Caco-2 (cell line): ENCODE data around the gene BANK1. TPM values are rescaled to one million over a fixed set of nuclear protein-coding genes. Genes with fewer than 3 reads are reported as not detected.

Experiments
- BruUV-seq: library from RNA; stranded (reverse); fragments of 400-500 nt; replicated peaks from 2 replicates; lab custom pipeline; 2021; lab: Mats Ljungman, UMichigan
- CTCF ChIA-PET: fragments of 300-600 bp; sonication (Branson Sonifier 250); formaldehyde crosslinking; loops from one replicate; lab custom pipeline; 2022; ENCODE audit warnings: antibody characterized with exemption; lab: Charles Lee
- POLR2A ChIA-PET: fragments of 300-600 bp; sonication (Branson Sonifier 250); formaldehyde crosslinking; loops from one replicate; lab custom pipeline; 2022; ENCODE audit warnings: antibody characterized with exemption; lab: Charles Lee
- DNase-seq, 2 experiments: peaks; one replicate each; pipeline versions ENCODE4 v3.0.0 to v3.0.0-alpha.2; 2020 to 2022
- H3K27me3 ChIP-seq: replicated peaks from 2 replicates; pipeline ENCODE4 v1.6.0; 2011; ENCODE audit warnings: low read length; ENCODE audit not compliant: control insufficient read depth, insufficient read depth
- H3K36me3 ChIP-seq: 2 replicates; pipeline ENCODE4 v1.5.1; 2011; ENCODE audit warnings: low read length; ENCODE audit not compliant: control insufficient read depth, insufficient read depth
- H3K4me1 ChIP-seq: fragments of 250-450 bp; sonication (Bioruptor Pico); 2 replicates; pipeline ENCODE4 v1.5.1; 2020; ENCODE audit warnings: mild to moderate bottlenecking
- H3K4me3 ChIP-seq: 2 replicates; pipeline ENCODE4 v1.5.1; 2011; ENCODE audit warnings: low read depth, mild to moderate bottlenecking, control low read depth, low read length
- H3K9me3 ChIP-seq: fragments of 250-450 bp; sonication (Bioruptor Pico); 2 replicates; pipeline ENCODE4 v1.5.1; 2020; ENCODE audit warnings: mild to moderate bottlenecking, moderate library complexity
- H3K27ac Mint-ChIP-seq: one replicate; pipeline ENCODE4 v1.8.0; 2022; ENCODE audit warnings: mixed read lengths; ENCODE audit not compliant: unreplicated experiment
- H3K27me3 Mint-ChIP-seq: one replicate; pipeline ENCODE4 v1.8.0; 2022; ENCODE audit warnings: mixed read lengths; ENCODE audit not compliant: insufficient read depth, unreplicated experiment
- H3K36me3 Mint-ChIP-seq: one replicate; pipeline ENCODE4 v1.8.0; 2022; ENCODE audit warnings: mild to moderate bottlenecking, mixed read lengths; ENCODE audit not compliant: insufficient read depth, unreplicated experiment
- H3K4me1 Mint-ChIP-seq: one replicate; pipeline ENCODE4 v1.8.0; 2022; ENCODE audit warnings: low read depth, mixed read lengths; ENCODE audit not compliant: unreplicated experiment
- H3K4me3 Mint-ChIP-seq: one replicate; pipeline ENCODE4 v1.8.0; 2022; ENCODE audit warnings: mild to moderate bottlenecking, moderate library complexity, mixed read lengths; ENCODE audit not compliant: unreplicated experiment
- H3K9me3 Mint-ChIP-seq: one replicate; pipeline ENCODE4 v1.8.0; 2022; ENCODE audit warnings: mixed read lengths; ENCODE audit not compliant: unreplicated experiment
- CTCF ChIP-seq, 2 experiments: fragments of 200-600 bp in 1 of 2; IDR thresholded peaks; 1 replicate in 1 of 2; 2 replicates in 1 of 2; pipeline versions ENCODE4 v1.5.1 to v1.8.0; 2011 to 2022; ENCODE audit warnings: antibody characterized with exemption in 1 of 2, control low read depth in 1 of 2, inconsistent platforms in 1 of 2, low read depth in 1 of 2, low read length in 1 of 2, mild to moderate bottlenecking in 1 of 2, moderate library complexity in 1 of 2; ENCODE audit not compliant: insufficient read depth in 1 of 2, severe bottlenecking in 1 of 2, unreplicated experiment in 1 of 2
- intact Hi-C: fragments of 100-400 bp; cut with micrococcal nuclease; formaldehyde crosslinking; loops from one replicate; pipeline ENCODE4 v1.10.0; 2022; ENCODE audit not compliant: unreplicated experiment
- total RNA-seq: library from RNA; stranded (reverse); gene quantifications from 2 replicates; pipeline ENCODE4 v1.2.3, GENCODE V29; 2022

The BANK1 gene
- total RNA-seq, 1 experiment from 2014 or later = 5.7 TPM

GRCh38 chr4:101777431-101777830 is 13.1 kb upstream of the BANK1 start:
- ChIA-PET POLR2A (no interaction called here), CTCF (no interaction called here)
- Histone ChIP-seq H3K9me3 (peaks cover 2% of the 10 kb centered on the region; the same call in 1 of the 2 replicates), H3K4me3 (no peak overlapping the region), H3K4me1 (peaks cover 16% of the 10 kb centered on the region), H3K27me3 (no peaks in the 10 kb centered on the region), H3K36me3 (no peaks in the 10 kb centered on the region; the same call in none of the 2 replicates)
- no peak for TF ChIP-seq CTCF (IDR thresholded peaks at IDR 0.05; ENCODE audit: insufficient read depth in 1 of 2, low read depth in 1 of 2, low read length in 1 of 2, severe bottlenecking in 1 of 2, unreplicated experiment in 1 of 2)
- H3K4me3 Mint-ChIP-seq = no peak overlapping the region
- intact Hi-C loops = loop anchor here (10.0 kb wide), 1 partner anchor 177 kb away; no protein-coding TSS in a partner anchor
- H3K27ac Mint-ChIP-seq = no peak overlapping the region
- DNase-seq = no peak
- H3K4me1 Mint-ChIP-seq = peaks cover 20% of the 10 kb centered on the region
- no TSS peak for BruUV-seq
- H3K27me3 Mint-ChIP-seq = no peaks in the 10 kb centered on the region
- peaks cover 17% of the 10 kb centered on the region for H3K9me3 Mint-ChIP-seq
- no peaks in the 10 kb centered on the region for H3K36me3 Mint-ChIP-seq

GRCh38 chr4:101780284-101780683 is 10.2 kb upstream of the BANK1 start:
- Mint-ChIP-seq H3K4me3 (no peak overlapping the region), H3K4me1 (peaks cover 26% of the 10 kb centered on the region), H3K9me3 (peaks cover 6% of the 10 kb centered on the region), H3K27me3 (no peaks in the 10 kb centered on the region), H3K27ac (no peak overlapping the region), H3K36me3 (no peaks in the 10 kb centered on the region)
- H3K9me3 ChIP-seq = no peaks in the 10 kb centered on the region
- H3K27me3 ChIP-seq = no peaks in the 10 kb centered on the region
- ChIA-PET POLR2A (no interaction called here), CTCF (no interaction called here)
- no peaks in the 10 kb centered on the region; the same call in none of the 2 replicates for H3K36me3 ChIP-seq
- no peak for DNase-seq
- no peak overlapping the region for H3K4me3 ChIP-seq
- no peak for TF ChIP-seq CTCF (IDR thresholded peaks at IDR 0.05; ENCODE audit: insufficient read depth in 1 of 2, low read depth in 1 of 2, low read length in 1 of 2, severe bottlenecking in 1 of 2, unreplicated experiment in 1 of 2)
- no TSS peak for BruUV-seq
- intact Hi-C loops = no loop called here
- H3K4me1 ChIP-seq = peaks cover 5% of the 10 kb centered on the region; the same call in 1 of the 2 replicates

- H3K36me3 Mint-ChIP-seq = no peaks in the 10 kb centered on the region
- no peaks in the 10 kb centered on the region for H3K9me3 Mint-ChIP-seq
- BruUV-seq = no TSS peak
- Histone ChIP-seq H3K4me1 (0 out of 2 replicates have a peak, but pooled peaks cover under 1% of the 10 kb centered on the region), H3K9me3 (0 out of 2 replicates have a peak, but pooled peaks cover 4% of the 10 kb centered on the region), H3K4me3 (no peak overlapping the region), H3K27me3 (no peaks in the 10 kb centered on the region), H3K36me3 (no peaks in the 10 kb centered on the region)
- ChIA-PET POLR2A (no interaction called here), CTCF (interaction anchor here (0.7 kb wide), 1 partner anchor 9 kb away, joined by 3 read pairs; no protein-coding TSS in a partner anchor)
- intact Hi-C loops = no loop called here
- no peak for TF ChIP-seq CTCF (IDR thresholded peaks at IDR 0.05; ENCODE audit: insufficient read depth in 1 of 2, low read depth in 1 of 2, low read length in 1 of 2, severe bottlenecking in 1 of 2, unreplicated experiment in 1 of 2)
- no peak overlapping the region for H3K27ac Mint-ChIP-seq
- no peaks in the 10 kb centered on the region for H3K27me3 Mint-ChIP-seq
- H3K4me1 Mint-ChIP-seq = peaks cover 23% of the 10 kb centered on the region
- H3K4me3 Mint-ChIP-seq = no peak overlapping the region
- no peak for DNase-seq
These were observed 8.0 kb upstream of the BANK1 start for GRCh38 chr4:101782546-101782945.
